Testis (tissue), 3 donors: Measurements from ENCODE around the gene FGGY. TPM values are rescaled to one million over a fixed set of nuclear protein-coding genes. Genes with fewer than 3 reads are reported as not detected.
"Not testable (repeated sequence)": the region's sequence is repeated elsewhere in the genome, so short reads cannot be mapped to it uniquely, and the experiment has no call there.

Source experiments
- DNase-seq: peaks from one replicate; pipeline ENCODE4 v3.0.0-alpha.2; 2019
- H3K27ac ChIP-seq, 2 donors: fragments of 200-600 bp; sonication (generic); one replicate each; pipeline ENCODE4 v1.5.1; 2019
- H3K27me3 ChIP-seq: fragments of 200-600 bp; sonication (generic); one replicate; pipeline ENCODE4 v1.5.1; 2019
- H3K36me3 ChIP-seq: fragments of 200-600 bp; sonication (generic); one replicate; pipeline ENCODE4 v1.5.1; 2017; ENCODE audit warnings: low read depth; ENCODE audit errors: missing control alignments
- H3K4me1 ChIP-seq: fragments of 200-600 bp; sonication (generic); one replicate; pipeline ENCODE4 v1.5.1; 2019
- H3K4me3 ChIP-seq, 2 donors: fragments of 200-600 bp; sonication (generic); one replicate each; pipeline ENCODE4 v1.5.1; 2017 to 2019
- H3K9me3 ChIP-seq: fragments of 200-600 bp; sonication (generic); one replicate; pipeline ENCODE4 v1.5.1; 2017
- CTCF ChIP-seq, 3 experiments: fragments of 450-650 bp in 2 of 3; fragments of 200-600 bp in 1 of 3; sonication (generic) in 1 of 3; IDR thresholded peaks; one replicate each; pipeline ENCODE4 v1.5.1; 2016 to 2019; ENCODE audit warnings: antibody characterized with exemption in 3 of 3, mild to moderate bottlenecking in 2 of 3, moderate library complexity in 1 of 3
- POLR2A ChIP-seq: fragments of 450-650 bp; IDR thresholded peaks from one replicate; pipeline ENCODE4 v1.6.1; 2017; ENCODE audit warnings: antibody characterized with exemption, mild to moderate bottlenecking, moderate library complexity
- WGBS, 2 donors: methylation state at CpG; one replicate each; pipeline ENCODE4 v1.1.5; 2018; 5-methylcytosine and 5-hydroxymethylcytosine counted together
- intact Hi-C: fragments of 100-400 bp; cut with DNase I; formaldehyde crosslinking; loops from one replicate; pipeline ENCODE4 v1.15.1; 2023; ENCODE audit warnings: low total_unique reads
- polyA plus RNA-seq: library from polyadenylated mRNA; stranded (reverse); fragments of 350-450 nt; fragmentation: Illumina TruSeq; extraction: RNeasy Lipid Tissue Mini Kit (QIAGEN cat#74804); gene quantifications from one replicate; pipeline ENCODE4 v1.2.3, GENCODE V29; 2014; ENCODE audit warnings: low read depth, low replicate concordance; ENCODE audit not compliant: insufficient read depth
- total RNA-seq, 2 donors: library from RNA; depleted of rRNA; stranded (reverse); fragments of >200 nt; gene quantifications; one replicate each; pipeline ENCODE4 v1.2.3, GENCODE V29; 2016

Gene FGGY
- total and polyA plus RNA-seq, 3 donors from 2014 or later = 14.6 to 32.8 (median 32.3) TPM

- H3K36me3 ChIP-seq = no peaks in the 10 kb centered on the region
- intact Hi-C loops = no loop called here
- no peak overlapping the region for H3K27ac ChIP-seq
- no peak overlapping the region for H3K4me3 ChIP-seq
- H3K9me3 ChIP-seq = no peaks in the 10 kb centered on the region
- no peaks in the 10 kb centered on the region for H3K4me1 ChIP-seq
- H3K27me3 ChIP-seq = no peaks in the 10 kb centered on the region
- no peak for TF ChIP-seq CTCF (IDR thresholded peaks at IDR 0.05)
- no peak for DNase-seq
Observed at GRCh38 chr1:59532102-59532501, 235.2 kb downstream of the FGGY start.

- H3K9me3 ChIP-seq, H3K27me3 ChIP-seq, H3K36me3 ChIP-seq, H3K27ac ChIP-seq, DNase-seq, intact Hi-C loops, H3K4me1 ChIP-seq, H3K4me3 ChIP-seq: not testable (repeated sequence)
- 45 to 89% methylated on average over 1 of the region's 2 CpGs for WGBS, 2 donors
Observed at GRCh38 chr1:59538476-59538875, 241.6 kb downstream of the FGGY start.

GRCh38 chr1:59539961-59540681 is 243.2 kb downstream of the FGGY start:
- no peak overlapping the region for H3K4me3 ChIP-seq
- DNase-seq = no peak
- WGBS, 2 donors = 78% methylated on average over 5 of the region's 5 CpGs

GRCh38 chr1:59541161-59541560 is 244.3 kb downstream of the FGGY start:
- Histone ChIP-seq H3K36me3 (no peaks in the 10 kb centered on the region), H3K9me3 (no peaks in the 10 kb centered on the region), H3K27me3 (no peaks in the 10 kb centered on the region), H3K4me3 (no peak overlapping the region), H3K27ac (no peak overlapping the region), H3K4me1 (no peaks in the 10 kb centered on the region)
- TF ChIP-seq POLR2A (no peak), CTCF (IDR thresholded peaks at IDR 0.05) (no peak)
- DNase-seq = no peak
- intact Hi-C loops = no loop called here
- 92 to 93% methylated on average over 2 of the region's 2 CpGs for WGBS, 2 donors

More at GRCh38 chr1:59539961-59540681, 243.2 kb downstream of the FGGY start:
- no peaks in the 10 kb centered on the region for H3K9me3 ChIP-seq
- no peaks in the 10 kb centered on the region for H3K36me3 ChIP-seq
- H3K27me3 ChIP-seq = no peaks in the 10 kb centered on the region
- TF ChIP-seq CTCF (IDR thresholded peaks at IDR 0.05) (no peak), POLR2A (no peak)
- H3K4me1 ChIP-seq = no peaks in the 10 kb centered on the region
- no peak overlapping the region for H3K27ac ChIP-seq
- intact Hi-C loops = no loop called here

GRCh38 chr1:59541891-59542290 is 245.0 kb downstream of the FGGY start:
- H3K9me3 ChIP-seq = no peaks in the 10 kb centered on the region
- no peaks in the 10 kb centered on the region for H3K4me1 ChIP-seq
- H3K27me3 ChIP-seq = no peaks in the 10 kb centered on the region
- TF ChIP-seq POLR2A (no peak), CTCF (IDR thresholded peaks at IDR 0.05) (no peak)
- intact Hi-C loops = no loop called here
- WGBS, 2 donors = 80 to 89% methylated on average over 3 of the region's 3 CpGs
- H3K27ac ChIP-seq = no peak overlapping the region
- no peak for DNase-seq
- no peaks in the 10 kb centered on the region for H3K36me3 ChIP-seq
- no peak overlapping the region for H3K4me3 ChIP-seq
